ENCODE data around the gene MYH4.

- TF ChIP-seq, protein P1, sequence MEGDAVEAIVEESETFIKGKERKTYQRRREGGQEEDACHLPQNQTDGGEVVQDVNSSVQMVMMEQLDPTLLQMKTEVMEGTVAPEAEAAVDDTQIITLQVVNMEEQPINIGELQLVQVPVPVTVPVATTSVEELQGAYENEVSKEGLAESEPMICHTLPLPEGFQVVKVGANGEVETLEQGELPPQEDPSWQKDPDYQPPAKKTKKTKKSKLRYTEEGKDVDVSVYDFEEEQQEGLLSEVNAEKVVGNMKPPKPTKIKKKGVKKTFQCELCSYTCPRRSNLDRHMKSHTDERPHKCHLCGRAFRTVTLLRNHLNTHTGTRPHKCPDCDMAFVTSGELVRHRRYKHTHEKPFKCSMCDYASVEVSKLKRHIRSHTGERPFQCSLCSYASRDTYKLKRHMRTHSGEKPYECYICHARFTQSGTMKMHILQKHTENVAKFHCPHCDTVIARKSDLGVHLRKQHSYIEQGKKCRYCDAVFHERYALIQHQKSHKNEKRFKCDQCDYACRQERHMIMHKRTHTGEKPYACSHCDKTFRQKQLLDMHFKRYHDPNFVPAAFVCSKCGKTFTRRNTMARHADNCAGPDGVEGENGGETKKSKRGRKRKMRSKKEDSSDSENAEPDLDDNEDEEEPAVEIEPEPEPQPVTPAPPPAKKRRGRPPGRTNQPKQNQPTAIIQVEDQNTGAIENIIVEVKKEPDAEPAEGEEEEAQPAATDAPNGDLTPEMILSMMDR (IDR thresholded peaks at IDR 0.05; ENCODE audit: insufficient read depth, low read depth, low read length): no peak
- TF ChIP-seq EZH2 (IDR thresholded peaks at IDR 0.05; ENCODE audit: insufficient read depth, low read length): no peak
These were observed 8.3 kb upstream of the MYH4 start for GRCh38 chr17:10477701-10478100.

All from astrocyte (in vitro differentiated cells and primary cell).